Fibroblast of lung (primary cell): ENCODE data around the gene SHANK2.

Source experiments
- CTCF ChIP-seq, 2 donors: IDR thresholded peaks in 1 of 2; conservative IDR thresholded peaks in 1 of 2; 1 replicate in 1 of 2; 2 replicates in 1 of 2; pipeline ENCODE4 v1.5.1; 2011 to 2012; ENCODE audit warnings: low read length in 2 of 2, control low read depth in 1 of 2, inconsistent platforms in 1 of 2, low read depth in 1 of 2, mild to moderate bottlenecking in 1 of 2
- EZH2 ChIP-seq: IDR thresholded peaks from 2 replicates; pipeline ENCODE4 v1.5.1; 2012; ENCODE audit warnings: low read length, control low read depth, mild to moderate bottlenecking; ENCODE audit errors: missing control alignments

GRCh38 chr11:71214553-71215424, 37.6 kb downstream of the SHANK2 start:
- TF ChIP-seq CTCF (conservative IDR thresholded peaks at IDR 0.05 in 1 of 2, IDR thresholded peaks at IDR 0.05 in 1 of 2; ENCODE audit: low read depth in 1 of 2, low read length in 2 of 2) (no peak), EZH2 (no peak)
